ENCODE data around the gene BCCIP.

BCCIP gene

DNA sequence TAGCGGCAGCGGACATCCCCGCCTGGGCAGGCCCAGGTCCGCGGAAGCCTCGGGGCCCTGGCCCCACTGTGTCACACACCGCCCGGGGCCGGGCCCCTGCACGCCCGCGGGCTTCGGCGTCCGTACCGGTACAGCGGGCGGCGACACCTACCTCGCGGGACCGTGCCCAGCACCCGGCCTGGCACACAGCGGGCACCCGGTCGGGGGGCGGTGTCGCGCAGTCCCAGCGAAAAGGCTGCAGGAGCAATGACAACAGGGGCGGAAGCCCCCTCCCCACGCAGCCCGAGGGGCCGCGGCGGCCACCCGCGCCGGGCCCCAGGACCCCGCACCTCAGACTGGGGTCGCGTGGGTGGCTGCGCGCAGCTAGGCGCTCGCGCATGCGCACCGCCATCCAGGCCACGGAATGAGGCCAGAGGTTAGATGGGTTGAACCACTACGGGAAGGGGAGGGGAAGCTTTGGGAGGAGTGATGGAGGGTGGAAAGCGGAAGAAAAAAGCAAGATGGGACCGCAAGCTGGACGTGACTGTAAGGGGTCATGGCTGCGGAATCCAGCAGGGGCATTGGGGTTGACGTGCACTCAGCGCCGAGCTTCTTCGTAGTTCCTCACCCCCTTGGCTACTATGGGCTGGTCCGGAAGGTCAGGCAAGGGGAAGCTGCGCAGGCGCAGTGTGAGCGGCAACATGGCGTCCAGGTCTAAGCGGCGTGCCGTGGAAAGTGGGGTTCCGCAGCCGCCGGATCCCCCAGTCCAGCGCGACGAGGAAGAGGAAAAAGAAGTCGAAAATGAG is at the start of gene BCCIP, which contains the start of gene UROS:
TSS of gene BCCIP (plus strand) at position 669 of the 785 bp plus-strand sequence. CDS start at position 681, 12 bp downstream.
TSS of gene UROS (minus strand) at position 381 of the 785 bp plus-strand sequence. CDS start 6,759 bp downstream, outside the sequence.
- peak; percentile 92 for DNase-seq

GRCh38 chr10:125773687-125774543 is 49.4 kb upstream of the BCCIP start:
- no peak for DNase-seq

DNA sequence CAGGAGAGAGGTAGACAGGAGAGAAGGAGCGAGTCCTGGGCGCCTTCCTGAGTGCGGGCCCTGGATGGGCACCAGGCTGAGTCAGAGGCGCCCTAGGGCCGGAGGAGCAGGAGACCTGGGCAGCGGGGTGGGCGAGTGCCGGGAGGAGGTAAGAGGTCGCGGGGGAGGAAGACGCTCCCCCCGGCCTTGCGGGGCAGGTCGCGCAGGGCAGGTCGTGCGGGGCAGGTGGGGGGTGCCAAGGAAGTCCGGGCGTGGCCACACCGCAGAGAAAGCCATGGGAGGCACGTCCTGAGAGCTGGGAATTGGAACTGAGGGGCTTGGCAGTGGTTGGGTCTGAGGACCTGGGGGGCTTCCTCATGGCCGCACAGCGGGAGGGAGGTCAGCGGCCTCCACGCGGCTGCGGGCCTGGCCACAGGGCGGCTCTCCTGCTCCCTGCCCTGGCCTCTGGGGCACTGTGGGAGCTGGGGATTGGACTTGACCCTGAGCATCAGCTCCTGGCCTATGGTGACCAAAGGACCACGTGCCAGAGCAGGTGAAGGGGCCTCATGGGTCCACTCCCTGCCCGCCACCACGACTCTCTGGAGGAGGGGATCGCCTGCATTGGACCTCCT is 48.7 kb upstream of the BCCIP start:
- DNase-seq = no peak

DNA sequence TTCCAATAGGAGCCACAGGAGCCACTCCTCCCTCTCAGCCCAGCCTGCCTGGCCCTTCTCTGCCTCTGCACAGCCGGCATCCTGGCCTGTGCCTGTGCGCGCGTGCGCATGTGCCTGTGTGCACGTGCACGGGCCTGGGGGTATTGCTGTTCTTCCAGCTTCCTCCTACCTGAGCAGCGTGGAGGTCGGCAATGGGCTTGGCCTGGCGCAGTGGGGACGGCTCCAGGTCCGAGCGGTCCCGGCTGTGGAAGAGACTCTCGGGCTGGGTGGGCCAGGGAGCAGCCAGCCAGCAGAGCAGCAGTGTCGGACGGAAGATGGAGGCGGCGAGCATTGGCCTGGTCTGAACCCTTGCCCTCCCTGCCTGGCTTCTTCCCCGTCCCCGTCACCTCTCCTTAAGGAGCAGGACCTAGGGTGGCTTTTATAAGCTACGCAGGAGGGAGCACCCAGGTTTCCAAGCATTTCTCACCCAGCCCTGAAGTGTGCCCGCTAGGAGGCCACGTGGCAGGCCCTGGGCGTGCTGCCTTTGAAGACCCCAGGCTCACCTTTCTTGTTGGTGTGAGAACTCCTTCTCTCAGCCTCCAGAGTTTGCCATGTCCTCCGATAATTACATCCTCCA is 47.7 kb upstream of the BCCIP start, which contains the start of gene MMP21:
TSS of gene MMP21 (minus strand) at position 331 of the 616 bp plus-strand sequence. CDS start at position 331, 0 bp downstream.
- no peak for DNase-seq

GRCh38 chr10:125777806-125778205 is 45.5 kb upstream of the BCCIP start:
- DNase-seq = no peak

DNA sequence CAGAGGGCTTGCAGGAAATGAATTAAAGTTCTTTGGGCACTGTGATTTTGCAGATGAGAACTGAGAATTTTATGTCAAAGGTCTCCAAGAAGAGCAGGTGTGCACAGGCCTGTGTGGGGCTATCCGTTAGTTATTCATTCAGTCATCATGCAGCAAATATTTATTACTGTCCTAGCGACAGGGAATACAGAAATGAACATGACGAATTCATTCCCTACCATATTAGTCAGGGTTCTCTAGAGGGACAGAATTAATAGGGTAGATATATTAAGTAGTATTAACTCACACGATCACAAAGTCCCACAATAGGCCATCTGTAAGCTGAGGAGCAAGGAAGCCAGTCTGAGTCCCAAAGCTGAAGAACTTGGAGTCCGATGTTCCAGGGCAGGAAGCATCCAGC is 44.8 kb upstream of the BCCIP start:
- DNase-seq = no peak

DNA sequence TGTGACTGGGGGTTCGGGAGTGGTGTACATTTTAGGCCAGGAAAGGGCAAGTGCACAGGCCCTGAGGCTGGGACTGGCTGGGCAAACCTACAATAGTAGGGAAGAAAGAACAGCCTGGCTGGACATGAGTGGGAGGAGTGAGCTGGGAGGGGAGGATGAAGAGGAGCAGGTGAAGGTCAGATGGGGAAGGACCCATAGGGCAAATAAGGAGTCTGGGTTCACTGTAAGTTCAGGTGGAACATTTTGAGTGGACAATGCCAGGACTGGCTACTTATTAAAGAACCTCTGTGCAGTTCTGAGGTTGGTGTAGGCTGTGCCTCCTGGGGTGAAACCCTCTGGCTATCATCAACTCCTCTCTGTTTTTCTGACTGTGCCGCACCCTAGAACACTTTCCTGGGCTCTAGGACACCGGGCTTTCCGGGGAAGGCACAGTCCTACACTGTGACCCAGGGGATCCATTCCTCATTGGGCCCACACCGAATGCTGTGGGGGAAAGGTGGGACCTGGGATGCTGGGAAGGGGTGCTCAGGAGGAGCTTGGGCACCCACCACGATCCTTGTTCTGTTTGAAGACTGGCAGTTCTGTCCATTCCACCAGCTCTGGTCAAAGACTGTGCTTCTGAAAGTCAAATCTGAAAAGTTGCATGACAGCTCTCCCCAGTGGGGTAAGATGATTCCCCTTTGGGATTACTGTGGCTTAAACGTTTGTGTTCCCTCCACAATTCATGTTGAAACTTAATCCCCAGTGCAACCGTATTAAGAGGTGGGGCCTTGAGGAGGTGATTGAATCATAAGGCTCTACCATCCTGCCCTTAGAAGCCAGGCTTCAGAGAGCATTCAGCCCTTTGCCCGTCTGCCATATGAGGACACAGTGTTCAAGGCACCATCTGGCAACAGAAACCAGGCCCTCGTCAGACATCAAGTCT is 43.7 kb upstream of the BCCIP start:
- no peak for DNase-seq

GRCh38 chr10:125781374-125781773 is 42.0 kb upstream of the BCCIP start:
- DNase-seq = no peak

- DNase-seq = no peak
Observed at GRCh38 chr10:125782054-125782453, 41.3 kb upstream of the BCCIP start.

GRCh38 chr10:125782616-125783015 is 40.7 kb upstream of the BCCIP start:
- no peak for DNase-seq

- DNase-seq = no peak
Observed at GRCh38 chr10:125783408-125783807, 39.9 kb upstream of the BCCIP start.

DNA sequence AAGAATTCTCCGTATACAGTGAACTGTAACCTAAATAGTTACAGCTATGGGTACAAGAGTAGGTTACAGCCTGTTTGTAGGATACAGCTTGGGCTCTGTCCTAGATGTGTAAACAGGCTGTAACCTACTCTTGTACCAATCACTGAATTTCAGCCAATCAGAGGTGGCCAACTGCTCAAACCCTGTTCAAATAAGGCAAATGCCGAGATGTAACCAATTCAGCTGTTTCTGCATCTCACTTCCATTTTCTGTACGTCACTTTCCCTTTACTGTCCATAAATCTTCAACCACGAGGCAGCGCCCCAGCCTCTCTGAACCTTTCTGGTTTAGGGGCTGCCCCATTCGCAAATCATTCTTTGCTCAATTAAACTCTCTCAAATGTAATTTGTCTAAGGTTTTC is 39.4 kb upstream of the BCCIP start:
- no peak for DNase-seq

DNA sequence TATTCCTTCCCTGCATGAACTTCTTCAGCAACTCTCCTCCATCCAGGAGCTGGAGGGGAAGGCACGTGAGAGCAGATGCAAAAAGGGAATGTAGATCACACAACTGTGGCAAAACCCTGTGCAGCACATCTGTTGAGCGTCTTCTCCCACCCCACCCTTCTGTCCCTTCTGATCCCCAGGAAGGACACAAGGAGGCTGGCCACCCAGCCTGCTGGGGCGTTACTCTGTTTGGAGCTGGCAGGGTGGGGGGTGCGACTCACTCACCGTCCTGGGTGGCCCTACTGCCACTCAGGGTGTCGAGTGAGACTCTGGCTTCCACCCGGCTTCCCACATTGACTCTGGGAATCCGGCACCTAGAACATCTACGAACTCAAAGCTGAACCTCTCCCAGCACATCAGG is 37.6 kb upstream of the BCCIP start:
- no peak for DNase-seq

DNA sequence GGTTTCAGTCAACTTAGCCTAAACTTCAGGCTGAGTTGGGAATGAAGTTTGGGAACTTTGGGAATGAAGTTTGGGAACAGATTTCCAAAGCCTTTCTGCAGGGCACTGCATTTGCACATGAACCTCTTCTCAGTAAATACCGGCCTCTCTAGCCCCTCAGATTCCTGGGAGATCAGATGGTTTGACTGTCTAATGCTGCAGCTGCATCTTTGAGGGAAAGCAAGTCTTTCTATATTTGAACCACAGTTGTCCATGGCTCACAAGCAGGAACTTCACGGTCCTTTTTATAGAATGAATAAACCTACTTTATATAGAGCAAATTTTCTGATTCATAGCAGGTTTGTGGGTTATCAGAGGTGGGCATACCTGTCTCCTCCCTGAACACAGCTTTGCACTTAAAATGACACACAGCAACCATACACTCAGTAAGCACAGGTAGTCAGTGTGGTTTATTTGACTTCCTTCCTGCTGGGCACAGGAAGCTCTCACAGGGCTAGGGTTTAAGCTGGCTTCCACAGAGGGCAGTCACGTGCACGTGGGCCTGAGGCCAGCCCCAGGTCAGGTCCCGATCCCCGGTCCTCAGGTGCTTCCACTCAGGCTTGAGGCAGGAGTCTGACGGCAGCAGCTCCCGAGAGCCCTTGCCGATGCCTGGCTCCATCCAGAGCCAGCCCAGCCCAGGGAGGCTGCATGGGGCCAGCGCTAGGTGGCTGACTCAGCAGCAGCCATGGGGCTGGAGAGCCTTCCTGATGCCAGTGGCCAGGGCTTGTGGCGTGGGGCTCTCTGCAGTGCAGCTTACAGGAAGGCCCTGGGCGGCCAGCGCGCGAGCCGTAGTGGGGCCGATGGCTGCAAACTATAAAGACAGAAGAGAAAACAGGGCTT is 35.0 kb upstream of the BCCIP start:
- DNase-seq = no peak

- no peak for DNase-seq
Observed at GRCh38 chr10:125792342-125793300, 30.7 kb upstream of the BCCIP start.

- no peak for DNase-seq
Observed at GRCh38 chr10:125795128-125795527, 28.2 kb upstream of the BCCIP start.

DNA sequence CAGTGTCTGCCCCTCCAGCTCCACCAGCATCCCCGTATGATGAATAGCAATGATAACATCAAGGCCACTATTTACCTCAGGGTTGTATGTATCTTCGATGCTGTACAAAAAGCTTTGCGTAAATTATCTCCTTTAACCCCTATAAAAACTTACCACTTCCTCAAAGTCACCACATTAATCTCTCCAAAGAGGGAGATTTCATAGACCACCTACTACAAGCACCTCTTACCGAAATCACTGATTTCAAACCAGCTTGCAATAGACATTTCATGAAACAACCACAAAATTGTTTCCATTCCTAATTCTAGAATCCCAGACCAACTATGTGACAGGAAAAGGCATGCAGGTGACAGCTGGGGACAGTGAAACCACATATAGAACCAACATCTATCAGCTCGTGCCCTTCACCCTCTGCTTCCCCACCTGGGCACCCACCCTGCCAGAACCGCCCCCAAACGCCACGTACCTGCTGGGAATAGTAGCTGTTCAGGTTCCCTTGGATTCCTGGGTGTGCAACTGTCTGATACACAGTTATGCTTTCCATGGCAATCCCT is 27.6 kb upstream of the BCCIP start:
- DNase-seq = no peak

- peak; percentile 20 for DNase-seq
Observed at GRCh38 chr10:125797424-125797823, 25.9 kb upstream of the BCCIP start.

Data from NCI-H510A treated with DMSO at 0.1 percent for 48 hours (cell line).